ENCODE measurements around the gene CAST.

Gene CAST

GRCh38 chr5:96624596-96624995, 37.6 kb upstream of the CAST start:
- no peak overlapping the region for H3K4me3 ChIP-seq (ENCODE audit: low read depth, low read length)
- no peak for TF ChIP-seq CTCF (IDR thresholded peaks at IDR 0.05; ENCODE audit: low read depth, low read length, missing control alignments)
- in situ Hi-C loops (cut with HindIII; ENCODE audit: low sequenced_read_pairs) = no loop called here
- DNase-seq (ENCODE audit: low read depth) = no peak

GRCh38 chr5:96625365-96625764, 36.8 kb upstream of the CAST start:
- no peak for TF ChIP-seq CTCF (IDR thresholded peaks at IDR 0.05; ENCODE audit: low read depth, low read length, missing control alignments)
- in situ Hi-C loops (cut with HindIII; ENCODE audit: low sequenced_read_pairs) = no loop called here
- no peak overlapping the region for H3K4me3 ChIP-seq (ENCODE audit: low read depth, low read length)
- no peak for DNase-seq (ENCODE audit: low read depth)

GRCh38 chr5:96626956-96627355, 35.2 kb upstream of the CAST start:
- H3K4me3 ChIP-seq (ENCODE audit: low read depth, low read length) = no peak overlapping the region
- in situ Hi-C loops (cut with HindIII; ENCODE audit: low sequenced_read_pairs) = no loop called here
- no peak for TF ChIP-seq CTCF (IDR thresholded peaks at IDR 0.05; ENCODE audit: low read depth, low read length, missing control alignments)
- DNase-seq (ENCODE audit: low read depth) = peak; percentile 95

- DNase-seq (ENCODE audit: low read depth) = no peak
- in situ Hi-C loops (cut with HindIII; ENCODE audit: low sequenced_read_pairs) = no loop called here
- TF ChIP-seq CTCF (IDR thresholded peaks at IDR 0.05; ENCODE audit: low read depth, low read length, missing control alignments) = no peak
- no peak overlapping the region for H3K4me3 ChIP-seq (ENCODE audit: low read depth, low read length)
Observed at GRCh38 chr5:96627792-96628398, 34.3 kb upstream of the CAST start.

- no peak overlapping the region for H3K4me3 ChIP-seq (ENCODE audit: low read depth, low read length)
- TF ChIP-seq CTCF (IDR thresholded peaks at IDR 0.05; ENCODE audit: low read depth, low read length, missing control alignments) = no peak
- DNase-seq (ENCODE audit: low read depth) = no peak
- in situ Hi-C loops (cut with HindIII; ENCODE audit: low sequenced_read_pairs) = no loop called here
Observed at GRCh38 chr5:96628406-96628805, 33.8 kb upstream of the CAST start.

- in situ Hi-C loops (cut with HindIII; ENCODE audit: low sequenced_read_pairs) = no loop called here
- no peak for TF ChIP-seq CTCF (IDR thresholded peaks at IDR 0.05; ENCODE audit: low read depth, low read length, missing control alignments)
Observed at GRCh38 chr5:96629774-96630173, 32.4 kb upstream of the CAST start.

More at GRCh38 chr5:96629774-96630173, 32.4 kb upstream of the CAST start:
- H3K4me3 ChIP-seq (ENCODE audit: low read depth, low read length) = no peak overlapping the region
- peak; percentile 89 for DNase-seq (ENCODE audit: low read depth)
